HG03097 (cell line): ENCODE results near the gene MYOC.
"Not testable (repeated sequence)": the region's sequence is repeated elsewhere in the genome, so short reads cannot be mapped to it uniquely, and the experiment has no call there.

Source experiments
- ATAC-seq: cut with Tn5 transposase; IDR thresholded peaks from one replicate; pipeline ENCODE4 v1.9.1; 2021; ENCODE audit not compliant: unreplicated experiment, low FRiP score

MYOC gene

DNA sequence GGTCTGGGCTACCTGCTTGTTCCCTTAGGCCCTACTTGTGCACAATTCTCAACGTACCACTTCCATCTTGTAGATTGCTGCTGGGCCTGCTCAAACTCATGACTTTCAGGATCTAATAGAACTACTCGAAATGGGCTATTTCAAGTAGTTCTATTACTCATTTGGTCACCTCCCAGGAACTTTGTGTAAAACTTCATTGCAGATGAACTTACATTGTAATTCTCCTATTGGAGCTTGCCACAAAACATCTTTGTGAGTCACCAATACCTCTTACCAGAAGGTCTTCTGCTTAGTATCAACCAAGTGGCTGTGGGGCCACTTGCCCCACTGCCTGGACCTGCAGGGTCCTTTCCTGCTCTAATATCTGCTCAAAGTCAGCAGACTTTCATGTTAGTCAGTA lies 41.2 kb downstream of the MYOC start:
- no peak for ATAC-seq

DNA sequence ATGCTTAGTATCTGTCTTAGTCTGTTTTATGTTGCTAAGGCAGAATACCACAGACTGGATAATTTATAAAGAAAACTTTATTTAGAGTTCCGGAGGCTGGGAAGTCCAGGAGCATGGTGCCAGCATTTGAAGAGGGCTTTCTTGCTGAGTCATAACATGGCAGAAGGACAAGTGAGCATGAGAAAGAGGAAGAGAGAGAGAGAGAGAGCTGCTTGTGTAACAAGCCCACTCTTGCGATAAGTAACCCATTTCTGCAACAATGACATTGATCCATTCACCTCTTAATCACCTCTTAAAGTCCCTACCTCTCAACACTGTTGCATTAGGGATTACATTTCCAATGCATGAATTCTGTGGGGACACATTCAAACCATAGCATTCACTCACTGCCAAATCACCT lies 42.1 kb downstream of the MYOC start:
- no peak for ATAC-seq

DNA sequence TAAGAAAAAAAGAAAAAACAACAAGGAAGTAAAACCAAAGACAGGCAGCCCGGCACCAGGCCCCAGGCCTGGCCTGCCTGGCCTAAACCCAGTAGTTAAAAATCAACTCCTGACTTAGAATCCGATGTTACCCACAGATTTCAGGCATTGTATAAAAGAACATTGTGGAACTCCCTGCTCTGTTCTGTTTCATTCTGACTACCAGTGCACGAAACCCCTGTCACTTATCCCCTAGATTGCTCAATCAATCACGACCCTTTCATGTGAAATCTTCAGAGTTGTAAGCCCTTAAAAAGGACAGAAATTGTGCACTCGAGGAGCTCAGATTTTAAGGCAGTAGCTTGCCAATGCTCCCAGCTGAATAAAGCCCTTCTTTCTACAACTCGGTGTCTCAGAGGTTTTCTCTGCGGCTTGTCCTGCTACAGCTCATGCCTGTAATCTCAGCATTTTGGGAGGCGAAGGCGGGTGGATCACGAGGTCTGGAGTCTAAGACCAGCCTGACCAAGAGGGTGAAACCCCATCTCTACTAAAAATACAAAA lies 46.0 kb downstream of the MYOC start:
- no peak for ATAC-seq

DNA sequence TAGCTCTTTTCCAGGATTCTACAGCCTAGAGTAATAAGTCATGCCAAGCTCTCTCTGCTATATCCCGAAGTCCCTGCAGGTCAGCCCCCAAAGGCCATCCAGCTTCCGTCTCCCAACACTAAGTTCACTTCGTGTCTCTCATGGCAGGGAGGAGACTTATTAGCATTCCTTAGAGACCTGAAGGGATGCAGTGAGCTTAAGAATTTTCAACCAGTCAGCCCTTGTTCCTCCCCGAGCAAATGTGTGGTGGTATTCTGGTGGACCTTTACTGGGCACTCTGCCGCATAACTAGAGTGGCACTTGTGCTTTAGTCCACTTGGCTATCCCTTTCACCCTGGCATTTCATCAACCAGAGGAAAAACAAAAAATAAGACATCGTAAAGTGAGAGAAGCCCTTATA lies 49.4 kb downstream of the MYOC start:
- not testable (repeated sequence) for ATAC-seq

DNA sequence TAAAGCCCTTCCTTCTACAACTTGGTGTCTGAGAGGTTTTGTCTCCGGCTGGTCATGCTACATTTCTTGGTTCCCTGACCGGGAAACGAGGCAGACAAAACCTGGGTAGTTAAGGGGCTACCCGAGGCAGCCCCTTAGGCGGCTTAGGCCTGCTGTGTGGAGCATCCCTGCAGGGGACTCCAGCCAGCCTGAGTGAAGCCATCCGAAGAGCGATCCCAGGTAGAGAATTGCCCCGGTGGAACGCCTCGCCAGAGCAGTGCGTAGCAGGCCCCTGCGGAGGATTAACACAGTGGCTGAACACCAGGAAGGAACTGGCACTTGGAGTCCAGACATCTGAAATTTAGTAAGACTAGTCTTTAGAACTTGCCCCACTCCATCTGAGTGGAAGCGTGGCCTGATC lies 51.6 kb downstream of the MYOC start:
- no peak for ATAC-seq

DNA sequence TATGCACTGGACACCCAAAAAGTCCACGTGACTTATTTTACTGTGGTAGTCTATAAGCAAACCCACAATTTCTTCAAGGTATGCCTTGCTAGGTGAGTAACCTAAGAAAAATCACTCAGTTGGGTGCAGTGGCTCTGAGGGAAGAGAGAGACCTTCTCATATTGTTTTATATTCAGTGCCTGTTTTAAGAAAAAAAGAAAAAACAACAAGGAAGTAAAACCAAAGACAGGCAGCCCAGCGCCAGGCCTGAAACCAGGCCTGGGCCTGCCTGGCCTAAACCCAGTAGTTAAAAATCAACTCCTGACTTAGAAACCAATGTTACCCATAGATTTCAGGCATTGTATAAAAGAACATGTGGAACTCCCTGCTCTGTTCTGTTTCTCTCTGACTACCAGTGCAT lies 52.2 kb downstream of the MYOC start:
- not testable (repeated sequence) for ATAC-seq

DNA sequence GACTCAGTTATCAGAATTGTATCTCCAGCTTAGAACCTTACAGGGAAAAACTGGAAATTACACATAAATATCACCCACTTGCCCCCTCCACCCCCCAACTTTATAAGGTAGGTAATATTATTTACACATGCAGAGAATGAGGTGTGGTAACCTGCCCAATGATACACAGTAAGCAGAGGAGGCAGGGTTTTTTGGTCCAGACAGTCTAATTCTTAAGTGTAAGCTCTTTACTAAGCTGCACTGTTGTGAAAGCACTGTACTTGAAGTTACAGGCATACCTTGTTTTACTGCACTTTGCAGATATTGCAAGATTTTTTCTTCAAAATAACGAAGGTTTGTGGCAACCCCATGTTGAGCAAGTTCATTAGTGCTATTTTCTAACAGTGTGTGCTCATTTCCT lies 55.3 kb downstream of the MYOC start:
- no peak for ATAC-seq

DNA sequence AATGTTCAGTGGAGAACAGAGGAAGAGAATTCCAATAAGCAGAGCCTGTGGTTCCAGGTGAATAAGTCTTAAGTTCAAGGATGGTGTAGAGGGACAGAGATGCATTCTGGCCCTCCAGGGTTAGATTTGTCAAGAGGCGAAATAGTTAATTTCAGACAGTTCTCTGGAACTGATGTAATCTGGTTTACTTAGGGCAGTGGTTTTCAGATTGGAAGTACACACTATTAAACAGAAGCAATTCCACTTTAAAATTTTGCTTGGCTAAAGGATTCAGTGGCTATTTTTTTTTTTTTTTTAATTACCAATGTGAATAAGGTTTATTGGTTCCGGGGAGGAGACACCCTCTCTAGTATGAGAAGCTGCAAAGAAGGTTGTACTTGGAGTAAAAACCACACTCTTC lies 55.8 kb downstream of the MYOC start:
- no peak for ATAC-seq

DNA sequence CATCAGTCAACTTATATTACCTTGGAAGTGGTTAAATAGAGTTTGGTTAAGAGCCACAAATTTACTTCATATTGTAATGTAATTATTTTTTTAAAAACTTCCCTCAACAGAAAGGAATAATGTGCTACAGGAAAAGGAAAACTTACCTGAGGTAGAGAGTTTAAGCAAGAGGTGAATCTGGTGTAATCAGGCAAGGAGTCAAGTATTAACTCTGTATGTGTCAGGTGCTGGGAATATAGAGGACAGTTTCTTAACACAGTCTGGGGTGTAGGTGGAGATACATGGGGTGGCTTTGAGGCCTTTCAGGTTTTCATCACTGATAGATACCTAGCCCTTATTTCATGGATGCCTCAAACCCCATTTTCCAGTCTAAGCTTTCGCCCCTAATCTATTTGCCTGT lies 56.4 kb downstream of the MYOC start:
- ATAC-seq: no peak

DNA sequence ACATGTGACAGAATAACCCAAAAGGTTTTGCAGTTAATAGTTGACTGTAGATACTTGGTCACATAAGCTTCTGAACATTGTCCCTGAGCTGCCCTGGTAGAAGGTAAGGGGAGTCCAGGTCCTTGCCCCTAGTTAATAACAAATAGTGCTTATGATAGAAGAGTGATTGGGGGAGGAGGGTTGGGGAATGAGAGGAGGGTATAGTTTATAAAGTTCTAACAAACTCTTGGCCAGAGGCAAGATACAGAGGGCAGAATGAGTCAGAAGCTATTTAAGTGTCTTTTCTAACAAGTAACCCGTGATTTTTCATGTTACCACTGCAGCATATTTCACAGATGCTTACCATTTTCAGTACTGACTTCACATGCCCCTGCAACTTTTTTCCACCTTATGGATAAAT lies 57.2 kb downstream of the MYOC start:
- no peak for ATAC-seq

DNA sequence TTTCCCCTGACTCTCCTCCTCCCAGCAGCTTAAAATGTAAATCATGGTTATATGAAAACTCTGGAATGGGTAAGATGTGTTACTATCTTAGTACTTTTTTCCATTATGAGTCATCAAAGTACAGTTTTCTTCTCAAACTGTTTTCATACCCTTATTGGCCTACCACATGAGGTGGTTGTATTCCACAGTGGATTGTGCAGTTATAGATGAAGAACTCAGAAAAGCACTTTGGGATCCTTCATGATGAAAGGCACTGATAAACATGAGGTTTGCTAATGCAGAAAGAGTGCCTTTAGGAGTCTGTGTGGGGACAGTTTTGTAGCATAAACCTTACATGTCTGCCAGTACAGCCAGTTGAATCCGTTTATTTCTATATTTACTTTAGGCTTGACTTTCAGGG lies 62.5 kb downstream of the MYOC start:
- no peak for ATAC-seq

DNA sequence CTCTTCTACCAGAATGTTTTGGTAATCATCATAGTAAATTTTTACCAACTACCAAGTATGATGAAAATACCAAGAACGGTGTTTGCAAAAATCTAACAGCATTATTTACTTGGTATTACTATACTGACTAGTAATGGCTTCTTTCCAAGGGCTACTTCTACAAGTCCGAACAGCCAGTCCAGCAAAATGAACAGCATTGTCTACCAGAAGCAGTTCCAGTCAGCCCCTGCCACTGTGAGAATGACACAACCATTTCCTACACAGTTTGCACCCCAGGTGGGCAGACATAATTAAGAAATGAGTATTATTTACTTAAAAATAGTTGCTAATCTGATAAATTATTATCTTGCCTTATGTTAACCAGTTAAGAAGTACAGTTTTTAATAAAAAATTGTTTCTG lies 64.3 kb downstream of the MYOC start:
- ATAC-seq: no peak

DNA sequence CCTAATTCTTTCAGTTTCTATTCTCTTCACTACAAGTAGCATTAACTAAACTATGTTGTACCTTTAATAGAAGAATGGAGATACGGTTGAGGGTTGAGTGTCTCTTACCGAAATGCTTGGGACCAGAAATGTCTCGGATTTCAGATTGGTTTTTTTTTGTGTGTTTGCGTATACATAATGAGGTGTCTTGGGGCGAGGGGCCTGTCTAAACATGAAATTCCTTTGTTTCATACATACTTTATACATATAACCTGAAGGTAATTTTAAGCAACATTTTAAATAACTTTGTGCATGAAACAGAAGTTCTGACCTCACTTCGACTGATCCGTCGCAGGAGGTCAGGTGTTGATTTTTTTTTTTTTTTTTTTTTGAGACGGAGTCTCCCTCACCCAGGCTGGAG lies 66.8 kb downstream of the MYOC start:
- ATAC-seq: no peak
